HFF-Myc (cell line): ENCODE data around the gene STK32C.

ENCODE experiments used
- DNase-seq: peaks from one replicate; pipeline ENCODE4 v3.0.0-alpha.2; 2011; ENCODE audit warnings: low read depth; ENCODE audit errors: extremely low read depth
- H3K4me3 ChIP-seq: replicated peaks from 2 replicates; pipeline ENCODE4 v1.5.1; 2011; ENCODE audit warnings: low read depth, mild to moderate bottlenecking, control low read depth, low read length
- CTCF ChIP-seq: IDR thresholded peaks from 2 replicates; pipeline ENCODE4 v1.5.1; 2012; ENCODE audit warnings: mild to moderate bottlenecking, low read depth, low read length, control low read depth; ENCODE audit errors: missing control alignments

STK32C gene

GRCh38 chr10:132198381-132199181 is 109.2 kb downstream of the STK32C start:
- H3K4me3 ChIP-seq = no peak overlapping the region
- no peak for DNase-seq
- TF ChIP-seq CTCF = no peak

- H3K4me3 ChIP-seq = no peak overlapping the region
- DNase-seq = no peak
- TF ChIP-seq CTCF = no peak
Observed at GRCh38 chr10:132198068-132198370, 109.7 kb downstream of the STK32C start.

- no peak overlapping the region for H3K4me3 ChIP-seq
- no peak for TF ChIP-seq CTCF
- DNase-seq = no peak
Observed at GRCh38 chr10:132197271-132198067, 110.3 kb downstream of the STK32C start.

GRCh38 chr10:132196178-132197113 is 111.3 kb downstream of the STK32C start:
- no peak overlapping the region for H3K4me3 ChIP-seq
- DNase-seq = no peak
- no peak for TF ChIP-seq CTCF

- TF ChIP-seq CTCF = no peak
- no peak for DNase-seq
- H3K4me3 ChIP-seq = no peak overlapping the region
Observed at GRCh38 chr10:132195366-132196075, 112.2 kb downstream of the STK32C start.

- no peak for DNase-seq
- no peak for TF ChIP-seq CTCF
- H3K4me3 ChIP-seq = no peak overlapping the region
Observed at GRCh38 chr10:132194726-132195125, 113.0 kb downstream of the STK32C start.
